ENCODE measurements around the gene PPFIBP2. TPM values are rescaled to one million over a fixed set of nuclear protein-coding genes. Genes with fewer than 3 reads are reported as not detected.

Gene PPFIBP2
- total RNA-seq, 1 experiment from 2014 or later, result 5.7 TPM

DNA sequence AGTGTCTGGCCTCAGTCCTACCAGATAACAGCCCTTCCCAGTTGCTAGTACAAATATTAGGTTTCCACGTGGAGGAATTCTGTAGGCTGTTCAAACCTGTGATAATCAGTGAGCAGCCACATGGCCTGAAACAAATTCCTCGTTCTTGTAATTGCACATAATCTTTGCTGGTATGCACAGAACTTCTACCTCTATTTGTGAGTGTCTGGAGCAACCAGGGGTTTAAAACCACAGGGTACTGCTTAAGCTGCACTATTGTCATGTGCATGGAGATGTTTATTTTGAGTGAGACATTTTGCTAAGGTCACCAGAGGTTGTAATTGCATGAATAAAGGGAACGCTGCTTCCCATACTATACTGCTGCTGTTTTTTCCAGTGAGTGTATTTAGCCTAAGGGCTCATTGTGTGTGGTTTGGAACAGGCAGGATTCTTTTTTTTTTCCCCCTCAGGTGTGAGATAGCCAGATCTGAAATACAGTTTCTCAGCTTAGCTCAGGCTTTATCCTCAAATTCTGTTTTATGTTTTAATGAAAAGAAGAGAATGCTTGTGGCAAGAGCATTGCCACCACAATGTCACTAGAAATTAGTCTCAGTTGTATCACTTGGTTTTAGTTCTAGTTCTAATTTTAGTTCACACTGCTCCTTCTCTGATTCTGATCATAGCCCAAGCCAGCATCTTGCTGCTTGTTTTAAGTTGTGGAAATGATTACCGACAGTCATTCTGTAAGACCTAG is 99.0 kb downstream of the PPFIBP2 start:
- ChIA-PET CTCF (no interaction called here), POLR2A (no interaction called here), RAD21 (ENCODE audit: low non-redundant PET in 1 of 2, low total read pairs in 2 of 2, uncharacterized antibody in 2 of 2, unreplicated experiment in 2 of 2) (no interaction called here)
- H2AFZ ChIP-seq (ENCODE audit: low read depth, low read length, poor library complexity, severe bottlenecking), result no peak overlapping the region
- no peaks in the 10 kb centered on the region for H3K36me3 ChIP-seq (ENCODE audit: control insufficient read depth in 1 of 2, insufficient read depth in 2 of 2, low read length in 2 of 2)
- no peaks in the 10 kb centered on the region for H3K9me2 ChIP-seq (ENCODE audit: insufficient read depth)
- no peaks in the 10 kb centered on the region for H3K9me3 ChIP-seq (ENCODE audit: control insufficient read depth in 1 of 2, insufficient read depth in 1 of 2, low read depth in 1 of 2, low read length in 2 of 2)
- H3K4me2 ChIP-seq (ENCODE audit: low read length), result no peak overlapping the region
- ATAC-seq (no peak), DNase-seq (ENCODE audit: low read depth, low spot score) (no peak)
- no peaks in the 10 kb centered on the region for H3K79me2 ChIP-seq (ENCODE audit: insufficient read depth, low read length)
- TF ChIP-seq SIN3A (IDR thresholded peaks at IDR 0.05; ENCODE audit: low read depth) (no peak), ZBTB33 (IDR thresholded peaks at IDR 0.05; ENCODE audit: extremely low read depth, insufficient replicate concordance, low read length) (no peak), CBX3 (IDR thresholded peaks at IDR 0.05; ENCODE audit: low read depth) (no peak), MAX (IDR thresholded peaks at IDR 0.05) (no peak), YY1 (IDR thresholded peaks at IDR 0.05; ENCODE audit: extremely low read depth, insufficient replicate concordance, low read depth, low read length) (no peak), SRF (IDR thresholded peaks at IDR 0.05; ENCODE audit: low read depth) (no peak), CTCF (IDR thresholded peaks at IDR 0.05 in 2 of 3, conservative IDR thresholded peaks at IDR 0.05 in 1 of 3; ENCODE audit: borderline replicate concordance in 1 of 3, insufficient read depth in 1 of 3, low read depth in 2 of 3, low read length in 2 of 3) (no peak), ZFX (IDR thresholded peaks at IDR 0.05) (no peak), TCF7L2 (IDR thresholded peaks at IDR 0.05; ENCODE audit: borderline replicate concordance, extremely low read depth, insufficient read depth, insufficient read length) (no peak), EGR1 (IDR thresholded peaks at IDR 0.05; ENCODE audit: low read depth) (no peak), SP1 (IDR thresholded peaks at IDR 0.05; ENCODE audit: low read depth) (no peak), RAD21 (IDR thresholded peaks at IDR 0.05; ENCODE audit: low read depth) (no peak), POLR2A (IDR thresholded peaks at IDR 0.05; ENCODE audit: borderline replicate concordance, extremely low read depth, insufficient read depth, insufficient read length) (no peak), POLR2AphosphoS5 (IDR thresholded peaks at IDR 0.05; ENCODE audit: low read depth, low read length) (no peak), EZH2 (IDR thresholded peaks at IDR 0.05) (no peak), REST (IDR thresholded peaks at IDR 0.05; ENCODE audit: low read depth) (no peak), CEBPB (IDR thresholded peaks at IDR 0.05; ENCODE audit: low read depth) (no peak), FOSL1 (IDR thresholded peaks at IDR 0.05; ENCODE audit: low read depth) (no peak), ZNF274 (IDR thresholded peaks at IDR 0.05; ENCODE audit: low read depth, low read length) (no peak)
- TF ChIP-seq, protein P1, sequence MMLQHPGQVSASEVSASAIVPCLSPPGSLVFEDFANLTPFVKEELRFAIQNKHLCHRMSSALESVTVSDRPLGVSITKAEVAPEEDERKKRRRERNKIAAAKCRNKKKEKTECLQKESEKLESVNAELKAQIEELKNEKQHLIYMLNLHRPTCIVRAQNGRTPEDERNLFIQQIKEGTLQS (IDR thresholded peaks at IDR 0.05), result no peak
- intact Hi-C loops (cut with micrococcal nuclease), result no loop called here
- no peaks in the 10 kb centered on the region for H3K27me3 ChIP-seq (ENCODE audit: insufficient read depth, low read length)
- H3K9ac ChIP-seq (ENCODE audit: low read length), result no peak overlapping the region
- H3K4me3 ChIP-seq (replicated peaks in 1 of 2; ENCODE audit: low read depth in 1 of 2, low read length in 2 of 2), result no peak overlapping the region
- H3K4me1 ChIP-seq (ENCODE audit: control insufficient read depth in 1 of 2, insufficient read depth in 2 of 2, low read length in 2 of 2), result no peaks in the 10 kb centered on the region
- H4K20me1 ChIP-seq (ENCODE audit: insufficient read depth), result no peaks in the 10 kb centered on the region
- no TSS peak for BruUV-seq (replicated peaks)
- H3K27ac ChIP-seq (ENCODE audit: low read depth, low read length), result no peak overlapping the region

Data from HCT116 (cell line).